GM19099 (cell line): ENCODE results near the gene FBXO8.

Experiments
- POLR2A ChIP-seq: IDR thresholded peaks from 3 replicates; pipeline ENCODE4 v1.6.1; 2011; ENCODE audit warnings: low read depth; ENCODE audit not compliant: insufficient read length; ENCODE audit errors: extremely low read depth

Gene FBXO8

GRCh38 chr4:174263445-174263736, 20.1 kb downstream of the FBXO8 start:
- TF ChIP-seq POLR2A: no peak

- no peak for TF ChIP-seq POLR2A
Measured at GRCh38 chr4:174262624-174263444, 20.6 kb downstream of the FBXO8 start.

DNA sequence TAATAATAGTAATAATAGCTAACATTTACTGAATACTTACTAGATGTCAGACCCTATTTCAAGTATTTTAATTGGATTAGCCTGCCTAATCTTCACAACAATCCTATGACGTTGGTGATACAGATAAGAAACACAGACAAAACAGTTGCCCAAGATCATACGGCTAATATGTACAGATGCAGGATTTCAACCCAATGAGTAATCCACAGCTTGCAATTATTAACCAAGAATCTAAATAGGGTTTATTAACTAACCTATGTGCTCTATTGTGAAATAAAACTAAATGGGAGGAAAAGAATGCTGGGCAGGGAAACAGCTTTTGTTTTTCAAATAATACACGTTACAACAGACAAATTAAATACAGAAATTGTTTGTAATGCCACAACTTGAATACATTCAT, 23.4 kb downstream of the FBXO8 start:
- TF ChIP-seq POLR2A: no peak

- TF ChIP-seq POLR2A: no peak
Measured at GRCh38 chr4:174259580-174259979, 23.9 kb downstream of the FBXO8 start.

- no peak for TF ChIP-seq POLR2A
Measured at GRCh38 chr4:174256277-174256713, 27.2 kb downstream of the FBXO8 start.

DNA sequence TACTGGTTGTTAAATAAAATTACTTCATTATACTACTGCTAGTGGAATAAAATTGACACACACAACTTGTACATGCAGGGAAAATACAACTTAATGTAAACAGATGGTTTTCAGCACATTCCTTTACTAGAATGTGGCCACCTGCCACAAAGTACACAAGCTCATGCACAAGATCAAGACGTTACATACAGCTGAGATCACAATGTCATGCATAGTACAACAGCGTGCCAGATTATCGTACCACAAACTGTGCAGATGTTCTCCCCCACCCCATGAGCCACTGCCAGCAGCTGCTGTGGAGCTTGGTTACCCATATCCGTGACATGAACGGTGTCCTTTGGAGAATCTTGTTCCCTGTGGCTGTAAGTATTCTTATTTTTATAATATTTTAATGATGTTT, 27.7 kb downstream of the FBXO8 start:
- no peak for TF ChIP-seq POLR2A

DNA sequence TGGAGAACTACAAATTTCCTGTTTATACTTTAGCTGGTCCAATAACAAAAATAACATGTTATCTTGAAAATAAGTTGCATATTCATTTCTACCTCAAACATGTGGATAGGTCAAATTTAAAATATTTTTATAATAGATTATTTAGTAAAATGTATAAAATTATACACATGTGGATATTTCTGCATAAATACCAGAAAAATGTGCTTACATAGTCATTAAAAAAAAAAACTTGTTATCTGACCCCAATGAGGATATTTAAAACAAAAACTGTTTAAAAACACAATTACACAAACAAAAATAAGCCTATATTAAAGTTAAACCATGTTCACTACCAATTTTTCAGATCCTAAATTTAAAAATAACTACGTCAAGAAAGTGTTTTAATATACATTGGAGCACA, 28.1 kb downstream of the FBXO8 start:
- TF ChIP-seq POLR2A: no peak

- no peak for TF ChIP-seq POLR2A
Measured at GRCh38 chr4:174254613-174255012, 28.9 kb downstream of the FBXO8 start.

GRCh38 chr4:174252412-174252811, 31.1 kb downstream of the FBXO8 start:
- TF ChIP-seq POLR2A: no peak

DNA sequence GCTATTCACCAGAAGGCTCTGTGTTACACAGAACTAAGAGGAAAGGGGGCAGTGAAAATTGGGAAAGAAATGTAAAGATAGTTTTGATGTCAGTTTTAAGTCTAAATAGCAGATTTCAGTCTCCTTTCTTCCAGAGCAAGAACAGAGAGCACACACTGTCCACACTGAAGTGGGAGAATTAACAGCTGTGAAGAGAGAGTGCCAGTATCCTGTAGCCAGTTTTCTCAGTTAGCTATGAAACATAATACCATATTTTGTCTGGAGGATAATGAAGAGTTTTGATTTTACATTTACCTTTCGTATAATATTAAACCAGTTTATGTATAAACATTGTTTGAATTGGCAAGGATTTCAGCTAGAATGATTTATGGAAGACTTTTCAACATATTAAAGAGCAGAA, 35.1 kb downstream of the FBXO8 start:
- TF ChIP-seq POLR2A: no peak

DNA sequence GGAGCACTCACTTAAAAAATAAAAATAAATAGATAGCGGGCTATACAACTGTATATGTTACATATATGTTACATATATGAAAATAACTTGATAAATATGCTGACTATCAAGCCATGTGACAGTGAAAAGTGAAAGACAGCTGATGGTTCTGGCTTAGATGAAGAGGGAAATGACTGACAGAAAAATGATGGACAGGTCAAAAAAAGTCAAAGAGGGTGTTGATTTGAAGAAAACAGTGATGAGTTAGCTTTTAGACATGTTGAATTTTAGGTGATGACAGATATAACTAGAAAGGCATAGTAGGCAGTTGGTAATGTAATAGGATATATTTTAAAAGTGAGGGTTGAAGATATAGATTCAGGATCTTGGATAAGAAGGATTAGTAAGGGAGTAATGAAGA, 37.8 kb downstream of the FBXO8 start:
- no peak for TF ChIP-seq POLR2A

- no peak for TF ChIP-seq POLR2A
Measured at GRCh38 chr4:174244441-174244840, 39.0 kb downstream of the FBXO8 start.

DNA sequence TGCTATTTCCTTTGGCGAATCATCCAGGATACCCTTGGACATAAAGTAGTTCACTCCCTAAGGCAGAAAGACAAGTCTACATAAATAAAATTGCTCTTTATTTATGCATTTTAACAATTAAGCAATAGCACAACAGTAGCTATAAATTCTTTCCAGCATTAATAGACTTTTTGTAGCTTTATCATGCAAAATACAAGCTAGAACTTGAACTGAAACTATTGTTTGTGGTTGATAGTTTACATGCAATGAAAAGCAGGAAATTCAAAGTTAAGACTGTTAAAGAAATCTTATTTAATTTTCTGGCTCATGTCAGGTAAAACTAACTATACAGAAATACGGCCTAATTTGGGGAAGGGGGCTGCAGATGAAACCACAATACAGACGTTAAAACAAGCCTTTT, 42.3 kb downstream of the FBXO8 start:
- TF ChIP-seq POLR2A: no peak

GRCh38 chr4:174236359-174236758, 47.1 kb downstream of the FBXO8 start:
- no peak for TF ChIP-seq POLR2A

GRCh38 chr4:174230680-174231079, 52.8 kb downstream of the FBXO8 start:
- no peak for TF ChIP-seq POLR2A

DNA sequence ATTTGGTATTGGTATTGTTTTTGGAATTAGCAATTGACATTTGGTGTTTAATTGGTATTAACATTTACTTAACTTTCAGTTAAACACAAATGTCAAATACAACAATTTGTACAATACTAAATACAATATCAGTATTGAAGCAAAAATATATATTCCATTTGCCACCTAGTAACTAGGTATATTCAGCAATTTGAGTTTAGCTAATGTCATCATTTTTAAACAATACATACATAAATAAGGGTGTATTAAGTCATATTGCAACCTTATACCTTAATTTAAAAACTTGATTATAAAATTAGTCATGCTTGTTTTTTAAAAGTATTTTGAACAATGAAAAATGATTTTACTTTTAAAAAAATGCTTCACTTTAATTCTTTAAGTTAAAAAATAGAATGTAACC, 53.3 kb downstream of the FBXO8 start:
- TF ChIP-seq POLR2A: no peak

DNA sequence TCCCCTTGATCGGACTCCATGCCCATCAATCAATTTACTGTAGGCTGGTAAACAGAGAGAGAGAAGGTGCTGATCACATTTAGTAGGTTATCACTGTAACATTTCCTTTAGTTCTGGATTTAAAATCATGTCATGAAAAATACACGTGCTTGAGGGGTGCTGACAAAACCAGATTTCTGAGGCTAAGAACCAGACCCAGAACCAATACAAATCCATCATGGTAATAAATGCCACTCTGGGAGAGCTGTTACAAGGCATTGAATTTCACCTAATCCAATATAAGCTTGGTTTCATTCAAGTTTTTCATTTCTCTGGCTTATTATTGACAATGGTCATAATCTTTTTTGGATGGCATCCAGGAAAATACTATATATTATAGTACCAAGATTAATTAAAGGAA, 54.5 kb downstream of the FBXO8 start:
- no peak for TF ChIP-seq POLR2A

- TF ChIP-seq POLR2A: no peak
Measured at GRCh38 chr4:174225349-174226049, 58.0 kb downstream of the FBXO8 start.

DNA sequence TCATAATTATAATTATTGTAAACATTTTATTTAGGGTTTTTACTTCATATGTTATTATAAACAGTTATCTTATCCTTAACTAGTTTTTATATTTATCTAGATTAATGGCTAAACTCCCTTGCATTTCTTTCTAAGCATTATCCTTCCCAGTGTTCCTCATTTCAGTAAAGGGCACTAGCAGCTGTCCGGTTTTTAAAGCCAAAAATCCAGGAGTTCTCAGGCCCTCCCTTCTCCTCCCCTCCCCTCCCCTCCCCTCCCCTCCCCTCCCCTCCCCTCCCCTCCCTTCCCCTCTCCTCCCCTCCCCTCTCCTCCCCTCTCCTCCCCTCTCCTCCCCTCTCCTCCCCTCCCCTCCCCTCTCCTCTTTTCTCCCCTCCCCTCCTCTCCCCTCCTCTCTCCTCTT, 58.9 kb downstream of the FBXO8 start:
- no peak for TF ChIP-seq POLR2A
